WERI-Rb-1 (cell line): Measurements from ENCODE around the gene MAT1A.

Experiments used
- DNase-seq: peaks from one replicate; pipeline ENCODE4 v3.0.0-alpha.2; 2020
- H3K27ac ChIP-seq: fragments of 250-450 bp; sonication (Bioruptor Pico); 2 replicates; pipeline ENCODE4 v1.5.1; 2020; ENCODE audit warnings: mild to moderate bottlenecking, moderate library complexity
- H3K27me3 ChIP-seq: fragments of 250-450 bp; sonication (Bioruptor Pico); 2 replicates; pipeline ENCODE4 v1.5.1; 2021; ENCODE audit warnings: mild to moderate bottlenecking, low read depth, moderate library complexity; ENCODE audit not compliant: insufficient read depth, severe bottlenecking
- H3K36me3 ChIP-seq: fragments of 250-450 bp; sonication (Bioruptor Pico); 2 replicates; pipeline ENCODE4 v1.5.1; 2020; ENCODE audit warnings: mild to moderate bottlenecking, moderate library complexity
- H3K4me3 ChIP-seq: 2 replicates; pipeline ENCODE4 v1.5.1; 2011; ENCODE audit warnings: low read depth, mild to moderate bottlenecking, control low read depth, low read length
- H3K9me3 ChIP-seq: fragments of 250-450 bp; sonication (Bioruptor Pico); 2 replicates; pipeline ENCODE4 v1.5.1; 2021; ENCODE audit warnings: mild to moderate bottlenecking, moderate library complexity; ENCODE audit not compliant: severe bottlenecking
- CTCF ChIP-seq: IDR thresholded peaks from 2 replicates; pipeline ENCODE4 v1.5.1; 2011; ENCODE audit warnings: low read depth, mild to moderate bottlenecking, control low read depth, inconsistent platforms, low read length

The MAT1A gene

GRCh38 chr10:80290474-80291220 is 1.2 kb upstream of the MAT1A start:
- no peak overlapping the region for H3K4me3 ChIP-seq

GRCh38 chr10:80288849-80289248 is 609 bp downstream of the MAT1A start:
- no peaks in the 10 kb centered on the region for H3K9me3 ChIP-seq
- no peaks in the 10 kb centered on the region for H3K36me3 ChIP-seq
- DNase-seq = no peak
- H3K27ac ChIP-seq = no peak overlapping the region
- no peak for TF ChIP-seq CTCF
- no peak overlapping the region for H3K4me3 ChIP-seq
- no peaks in the 10 kb centered on the region for H3K27me3 ChIP-seq

More at GRCh38 chr10:80290474-80291220, 1.2 kb upstream of the MAT1A start:
- DNase-seq = no peak
- no peaks in the 10 kb centered on the region for H3K9me3 ChIP-seq
- TF ChIP-seq CTCF = no peak
- H3K27me3 ChIP-seq = no peaks in the 10 kb centered on the region
- H3K27ac ChIP-seq = no peak overlapping the region
- H3K36me3 ChIP-seq = no peaks in the 10 kb centered on the region

GRCh38 chr10:80284522-80284921 is 4.9 kb downstream of the MAT1A start:
- no peak overlapping the region for H3K4me3 ChIP-seq
- no peaks in the 10 kb centered on the region for H3K36me3 ChIP-seq
- no peak for TF ChIP-seq CTCF
- no peaks in the 10 kb centered on the region for H3K27me3 ChIP-seq
- H3K27ac ChIP-seq = no peak overlapping the region
- DNase-seq = no peak
- H3K9me3 ChIP-seq = no peaks in the 10 kb centered on the region

- Histone ChIP-seq H3K27ac (no peak overlapping the region), H3K36me3 (no peaks in the 10 kb centered on the region), H3K9me3 (no peaks in the 10 kb centered on the region), H3K27me3 (no peaks in the 10 kb centered on the region), H3K4me3 (no peak overlapping the region)
- no peak for DNase-seq
- no peak for TF ChIP-seq CTCF
Observed at GRCh38 chr10:80283536-80284199, 5.8 kb downstream of the MAT1A start.

GRCh38 chr10:80283119-80283518 is 6.3 kb downstream of the MAT1A start:
- no peaks in the 10 kb centered on the region for H3K36me3 ChIP-seq
- no peak for DNase-seq
- H3K27me3 ChIP-seq = no peaks in the 10 kb centered on the region
- no peak for TF ChIP-seq CTCF
- no peak overlapping the region for H3K27ac ChIP-seq
- no peak overlapping the region for H3K4me3 ChIP-seq
- H3K9me3 ChIP-seq = no peaks in the 10 kb centered on the region
